Tibial nerve (tissue), 4 donors: Measurements from ENCODE around the gene ASTN2.

Source experiments
- CTCF ChIP-seq, 5 experiments: fragments of 200-600 bp in 3 of 5; fragments of 450-650 bp in 2 of 5; sonication (generic) in 3 of 5; IDR thresholded peaks; one replicate each; pipeline ENCODE4 v1.5.1; 2016 to 2019; ENCODE audit warnings: antibody characterized with exemption in 5 of 5, mild to moderate bottlenecking in 3 of 5, moderate library complexity in 2 of 5
- EP300 ChIP-seq, 2 donors: sonication (generic); formaldehyde crosslinking; IDR thresholded peaks; one replicate each; pipeline ENCODE4 v1.6.1; 2017; ENCODE audit warnings: antibody characterized with exemption in 2 of 2, mild to moderate bottlenecking in 1 of 2
- POLR2A ChIP-seq, 2 donors: fragments of 450-650 bp; IDR thresholded peaks; one replicate each; pipeline ENCODE4 v1.6.1; 2017; ENCODE audit warnings: antibody characterized with exemption in 2 of 2, mild to moderate bottlenecking in 2 of 2, moderate library complexity in 2 of 2

- no peak for TF ChIP-seq POLR2A (IDR thresholded peaks at IDR 0.05)
- TF ChIP-seq CTCF (IDR thresholded peaks at IDR 0.05) = no peak
- no peak for TF ChIP-seq EP300 (IDR thresholded peaks at IDR 0.05)
Measured at GRCh38 chr9:116555119-116555518, 859.7 kb downstream of the ASTN2 start.
